Measurements from ENCODE around the gene SMOC2. TPM values are rescaled to one million over a fixed set of nuclear protein-coding genes. Genes with fewer than 3 reads are reported as not detected.

The SMOC2 gene
- polyA plus RNA-seq, 1 experiment: not detected

DNA sequence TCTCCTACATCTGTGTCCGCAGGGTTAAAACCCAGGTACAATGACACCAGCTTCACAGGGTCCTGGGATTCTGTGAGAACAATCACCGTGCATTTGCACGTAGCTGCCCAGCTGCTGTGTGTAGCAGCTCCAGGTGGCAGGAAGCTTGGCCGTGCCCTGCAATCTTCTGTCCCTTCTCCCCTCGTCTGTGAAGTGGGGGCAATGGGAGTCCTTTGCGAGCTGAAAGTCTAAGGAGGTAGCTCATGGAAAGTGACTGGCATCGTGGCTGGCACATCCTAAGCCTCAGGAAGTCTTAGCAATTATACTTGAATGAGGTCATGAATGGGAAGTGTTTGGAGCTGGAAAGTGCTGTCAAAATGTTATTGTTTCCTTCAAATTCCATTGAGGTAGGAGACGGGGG, 137.1 kb downstream of the SMOC2 start:
- POLR2A ChIA-PET: no interaction called here
- DNase-seq (ENCODE audit: low read depth, low spot score): no peak
- Histone ChIP-seq H3K9me3 (ENCODE audit: control insufficient read depth, insufficient read depth, low read length) (peaks cover 88% of the 10 kb centered on the region), H3K27ac (ENCODE audit: low read depth, low read length) (no peak overlapping the region), H3K4me3 (ENCODE audit: low read depth, low read length) (no peak overlapping the region), H3K27me3 (ENCODE audit: control insufficient read depth, insufficient read depth, low read length) (no peaks in the 10 kb centered on the region)
- CTCF ChIA-PET: no interaction called here
- TF ChIP-seq, protein P1, sequence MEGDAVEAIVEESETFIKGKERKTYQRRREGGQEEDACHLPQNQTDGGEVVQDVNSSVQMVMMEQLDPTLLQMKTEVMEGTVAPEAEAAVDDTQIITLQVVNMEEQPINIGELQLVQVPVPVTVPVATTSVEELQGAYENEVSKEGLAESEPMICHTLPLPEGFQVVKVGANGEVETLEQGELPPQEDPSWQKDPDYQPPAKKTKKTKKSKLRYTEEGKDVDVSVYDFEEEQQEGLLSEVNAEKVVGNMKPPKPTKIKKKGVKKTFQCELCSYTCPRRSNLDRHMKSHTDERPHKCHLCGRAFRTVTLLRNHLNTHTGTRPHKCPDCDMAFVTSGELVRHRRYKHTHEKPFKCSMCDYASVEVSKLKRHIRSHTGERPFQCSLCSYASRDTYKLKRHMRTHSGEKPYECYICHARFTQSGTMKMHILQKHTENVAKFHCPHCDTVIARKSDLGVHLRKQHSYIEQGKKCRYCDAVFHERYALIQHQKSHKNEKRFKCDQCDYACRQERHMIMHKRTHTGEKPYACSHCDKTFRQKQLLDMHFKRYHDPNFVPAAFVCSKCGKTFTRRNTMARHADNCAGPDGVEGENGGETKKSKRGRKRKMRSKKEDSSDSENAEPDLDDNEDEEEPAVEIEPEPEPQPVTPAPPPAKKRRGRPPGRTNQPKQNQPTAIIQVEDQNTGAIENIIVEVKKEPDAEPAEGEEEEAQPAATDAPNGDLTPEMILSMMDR (IDR thresholded peaks at IDR 0.05; ENCODE audit: low read depth, low read length): no peak

DNA sequence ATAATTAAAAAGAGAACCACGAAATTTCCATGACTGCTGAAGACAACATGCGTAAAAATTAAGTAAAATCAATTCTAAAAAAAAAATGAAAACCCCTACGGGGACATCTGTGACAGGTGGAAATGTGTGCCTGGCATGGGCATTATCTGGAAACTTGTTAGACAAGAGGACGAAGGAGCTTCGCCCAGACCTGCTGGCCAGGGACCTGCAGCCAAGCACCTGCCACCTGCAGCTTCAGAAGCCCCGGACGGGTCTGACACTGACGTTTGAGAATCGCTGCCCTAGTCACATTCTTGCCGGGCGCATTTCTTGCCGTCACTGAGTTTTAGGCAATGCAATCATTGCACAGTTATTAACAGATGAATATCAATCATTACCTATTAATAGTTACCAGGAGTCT, 140.3 kb downstream of the SMOC2 start:
- TF ChIP-seq, protein P1 (IDR thresholded peaks at IDR 0.05; ENCODE audit: low read depth, low read length): no peak
- ChIA-PET CTCF (no interaction called here), POLR2A (no interaction called here)
- no peak for DNase-seq (ENCODE audit: low read depth, low spot score)
- Histone ChIP-seq H3K4me3 (ENCODE audit: low read depth, low read length) (no peak overlapping the region), H3K27me3 (ENCODE audit: control insufficient read depth, insufficient read depth, low read length) (no peaks in the 10 kb centered on the region), H3K27ac (ENCODE audit: low read depth, low read length) (no peak overlapping the region), H3K9me3 (ENCODE audit: control insufficient read depth, insufficient read depth, low read length) (peaks cover 76% of the 10 kb centered on the region)

DNA sequence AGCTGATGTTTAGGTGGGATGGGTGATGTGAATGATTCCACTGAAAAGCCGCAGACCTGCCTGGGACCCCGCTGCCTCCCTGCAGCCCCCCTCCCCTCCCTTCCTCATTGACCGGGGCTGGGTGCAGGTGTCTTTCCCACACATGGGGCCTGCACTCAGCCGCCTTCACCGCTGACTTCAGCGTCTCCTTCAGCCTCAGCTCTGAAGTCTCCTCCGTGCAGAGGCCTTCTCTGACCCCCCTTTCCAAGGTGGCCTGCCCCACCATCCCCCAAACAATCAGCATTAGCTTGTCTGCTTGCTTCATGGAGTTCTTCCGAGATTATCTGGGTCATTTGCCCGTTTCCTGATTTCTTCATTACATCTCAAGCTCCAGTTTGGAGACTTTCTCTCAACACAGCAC, 140.7 kb downstream of the SMOC2 start:
- ChIA-PET CTCF (no interaction called here), POLR2A (no interaction called here)
- Histone ChIP-seq H3K9me3 (ENCODE audit: control insufficient read depth, insufficient read depth, low read length) (peaks cover 71% of the 10 kb centered on the region), H3K27ac (ENCODE audit: low read depth, low read length) (no peak overlapping the region), H3K27me3 (ENCODE audit: control insufficient read depth, insufficient read depth, low read length) (no peaks in the 10 kb centered on the region), H3K4me3 (ENCODE audit: low read depth, low read length) (no peak overlapping the region)
- TF ChIP-seq, protein P1 (IDR thresholded peaks at IDR 0.05; ENCODE audit: low read depth, low read length): no peak
- DNase-seq (ENCODE audit: low read depth, low spot score): no peak

DNA sequence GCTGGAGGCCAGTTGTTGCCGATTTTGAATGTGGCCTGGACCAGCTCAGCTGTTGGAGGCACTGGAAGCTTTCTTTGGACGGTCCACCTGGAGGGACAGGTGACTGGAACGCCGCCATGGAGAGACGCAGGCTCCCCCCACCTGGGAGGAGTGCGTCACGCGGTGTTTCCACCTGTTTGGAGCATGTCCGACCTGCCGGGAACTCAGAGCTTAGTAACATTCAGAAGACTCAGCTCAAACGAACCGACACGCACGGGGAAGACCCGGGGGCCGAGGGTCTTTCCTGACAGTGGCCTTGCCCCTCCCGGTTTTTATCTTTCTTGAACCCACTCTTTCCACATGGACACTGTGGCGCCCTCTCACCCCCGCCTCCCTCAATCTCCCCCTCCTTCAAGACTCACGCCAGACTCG, 141.6 kb downstream of the SMOC2 start:
- H3K4me3 ChIP-seq (ENCODE audit: low read depth, low read length): no peak overlapping the region
- POLR2A ChIA-PET: no interaction called here
- TF ChIP-seq, protein P1 (IDR thresholded peaks at IDR 0.05; ENCODE audit: low read depth, low read length): no peak
- no peak overlapping the region for H3K27ac ChIP-seq (ENCODE audit: low read depth, low read length)
- H3K9me3 ChIP-seq (ENCODE audit: control insufficient read depth, insufficient read depth, low read length): peaks cover 70% of the 10 kb centered on the region
- no peak for DNase-seq (ENCODE audit: low read depth, low spot score)
- H3K27me3 ChIP-seq (ENCODE audit: control insufficient read depth, insufficient read depth, low read length): no peaks in the 10 kb centered on the region
- CTCF ChIA-PET: no interaction called here

DNA sequence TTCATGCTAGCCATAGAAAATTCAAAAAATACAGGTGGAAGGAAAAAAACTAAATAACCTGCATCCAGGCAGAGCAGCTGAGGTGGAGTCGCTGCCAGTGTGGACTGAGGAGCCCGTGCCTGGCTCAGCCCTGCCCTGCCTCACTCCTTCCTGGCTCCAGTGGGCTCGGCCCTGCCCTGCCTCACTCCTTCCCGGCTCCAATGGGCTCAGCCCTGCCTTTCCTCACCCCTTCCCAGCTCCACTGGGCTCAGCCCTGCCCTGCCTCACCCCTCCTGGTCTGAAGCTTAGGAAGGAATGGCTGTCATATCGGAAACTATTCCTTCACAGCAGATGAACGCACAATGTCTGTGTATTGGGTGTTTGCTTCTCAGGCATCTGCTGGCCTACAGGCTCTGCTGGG, 142.1 kb downstream of the SMOC2 start:
- DNase-seq (ENCODE audit: low read depth, low spot score): no peak
- H3K27ac ChIP-seq (ENCODE audit: low read depth, low read length): no peak overlapping the region
- TF ChIP-seq, protein P1 (IDR thresholded peaks at IDR 0.05; ENCODE audit: low read depth, low read length): no peak
- peaks cover 67% of the 10 kb centered on the region for H3K9me3 ChIP-seq (ENCODE audit: control insufficient read depth, insufficient read depth, low read length)
- CTCF ChIA-PET: no interaction called here
- H3K4me3 ChIP-seq (ENCODE audit: low read depth, low read length): no peak overlapping the region
- H3K27me3 ChIP-seq (ENCODE audit: control insufficient read depth, insufficient read depth, low read length): no peaks in the 10 kb centered on the region
- POLR2A ChIA-PET: no interaction called here
